Neural progenitor cell (in vitro differentiated cells): ENCODE results near the gene TSSC4. TPM values are rescaled to one million over a fixed set of nuclear protein-coding genes. Genes with fewer than 3 reads are reported as not detected.

Experiments
- DNase-seq: peaks from one replicate; pipeline ENCODE4 v3.0.0-alpha.2; 2016; ENCODE audit warnings: low spot score
- H2AFZ ChIP-seq: fragments of 200-600 bp; sonication (generic); replicated peaks from 2 replicates; pipeline ENCODE4 v1.6.1; 2016; ENCODE audit warnings: antibody characterized with exemption
- H3F3A ChIP-seq: fragments of 200-600 bp; sonication (generic); 2 replicates; pipeline ENCODE4 v1.6.1; 2016; ENCODE audit warnings: antibody characterized with exemption, low read depth
- H3K27ac ChIP-seq: fragments of 200-600 bp; sonication (generic); 2 replicates; pipeline ENCODE4 v1.5.1; 2016; ENCODE audit warnings: mild to moderate bottlenecking
- H3K27me3 ChIP-seq: fragments of 200-600 bp; sonication (generic); 2 replicates; pipeline ENCODE4 v1.6.1; 2016; ENCODE audit warnings: mild to moderate bottlenecking, moderate library complexity
- H3K36me3 ChIP-seq: fragments of 200-600 bp; sonication (generic); 2 replicates; pipeline ENCODE4 v1.5.1; 2016
- H3K4me1 ChIP-seq: fragments of 200-600 bp; sonication (generic); 2 replicates; pipeline ENCODE4 v1.6.1; 2016; ENCODE audit warnings: mixed run types
- H3K4me2 ChIP-seq: fragments of 200-600 bp; sonication (generic); 2 replicates; pipeline ENCODE4 v1.6.1; 2016
- H3K4me3 ChIP-seq: fragments of 200-600 bp; sonication (generic); 2 replicates; pipeline ENCODE4 v1.5.1; 2016
- H3K79me2 ChIP-seq: fragments of 200-600 bp; sonication (generic); 2 replicates; pipeline ENCODE4 v1.6.1; 2016; ENCODE audit warnings: low read depth
- H3K9ac ChIP-seq: fragments of 200-600 bp; sonication (generic); 2 replicates; pipeline ENCODE4 v1.6.1; 2016
- H3K9me3 ChIP-seq: fragments of 200-600 bp; sonication (generic); 2 replicates; pipeline ENCODE4 v1.5.1; 2016; ENCODE audit warnings: low read depth
- H4K20me1 ChIP-seq: fragments of 200-600 bp; sonication (generic); 2 replicates; pipeline ENCODE4 v1.6.1; 2016; ENCODE audit warnings: low read depth
- H3K27ac Mint-ChIP-seq: 3 replicates; pipeline ENCODE4 v1.8.0; 2021; ENCODE audit warnings: mixed read lengths
- H3K27me3 Mint-ChIP-seq: 2 replicates; pipeline ENCODE4 v1.8.0; 2022; ENCODE audit warnings: low read depth, mild to moderate bottlenecking, inconsistent platforms, moderate library complexity, mixed read lengths; ENCODE audit not compliant: insufficient read depth
- H3K36me3 Mint-ChIP-seq: 3 replicates; pipeline ENCODE4 v1.8.0; 2021; ENCODE audit warnings: mixed read lengths
- H3K4me1 Mint-ChIP-seq: 3 replicates; pipeline ENCODE4 v1.8.0; 2021; ENCODE audit warnings: mixed read lengths
- H3K4me3 Mint-ChIP-seq: 3 replicates; pipeline ENCODE4 v1.8.0; 2021; ENCODE audit warnings: mild to moderate bottlenecking, moderate library complexity, mixed read lengths
- H3K9me3 Mint-ChIP-seq: 3 replicates; pipeline ENCODE4 v1.8.0; 2020; ENCODE audit warnings: mixed read lengths
- CTCF ChIP-seq: fragments of 200-600 bp; sonication (generic); IDR thresholded peaks from 2 replicates; pipeline ENCODE4 v1.5.1; 2017; ENCODE audit warnings: antibody characterized with exemption, mild to moderate bottlenecking
- EZH2 ChIP-seq: fragments of 200-600 bp; sonication (generic); IDR thresholded peaks from 2 replicates; pipeline ENCODE4 v1.6.1; 2017; ENCODE audit warnings: antibody characterized with exemption, mild to moderate bottlenecking, moderate library complexity
- EZH2phosphoT487 ChIP-seq: fragments of 200-600 bp; sonication (generic); IDR thresholded peaks from 2 replicates; pipeline ENCODE4 v1.6.1; 2017; ENCODE audit warnings: antibody characterized with exemption
- total RNA-seq: library from RNA; depleted of rRNA; stranded (reverse); fragments of >200 nt; gene quantifications from 2 replicates; pipeline ENCODE4 v1.2.3, GENCODE V29; 2015; ENCODE audit warnings: low replicate concordance

The TSSC4 gene
- total RNA-seq, 1 donor from 2014 or later: 11.1 TPM

DNA sequence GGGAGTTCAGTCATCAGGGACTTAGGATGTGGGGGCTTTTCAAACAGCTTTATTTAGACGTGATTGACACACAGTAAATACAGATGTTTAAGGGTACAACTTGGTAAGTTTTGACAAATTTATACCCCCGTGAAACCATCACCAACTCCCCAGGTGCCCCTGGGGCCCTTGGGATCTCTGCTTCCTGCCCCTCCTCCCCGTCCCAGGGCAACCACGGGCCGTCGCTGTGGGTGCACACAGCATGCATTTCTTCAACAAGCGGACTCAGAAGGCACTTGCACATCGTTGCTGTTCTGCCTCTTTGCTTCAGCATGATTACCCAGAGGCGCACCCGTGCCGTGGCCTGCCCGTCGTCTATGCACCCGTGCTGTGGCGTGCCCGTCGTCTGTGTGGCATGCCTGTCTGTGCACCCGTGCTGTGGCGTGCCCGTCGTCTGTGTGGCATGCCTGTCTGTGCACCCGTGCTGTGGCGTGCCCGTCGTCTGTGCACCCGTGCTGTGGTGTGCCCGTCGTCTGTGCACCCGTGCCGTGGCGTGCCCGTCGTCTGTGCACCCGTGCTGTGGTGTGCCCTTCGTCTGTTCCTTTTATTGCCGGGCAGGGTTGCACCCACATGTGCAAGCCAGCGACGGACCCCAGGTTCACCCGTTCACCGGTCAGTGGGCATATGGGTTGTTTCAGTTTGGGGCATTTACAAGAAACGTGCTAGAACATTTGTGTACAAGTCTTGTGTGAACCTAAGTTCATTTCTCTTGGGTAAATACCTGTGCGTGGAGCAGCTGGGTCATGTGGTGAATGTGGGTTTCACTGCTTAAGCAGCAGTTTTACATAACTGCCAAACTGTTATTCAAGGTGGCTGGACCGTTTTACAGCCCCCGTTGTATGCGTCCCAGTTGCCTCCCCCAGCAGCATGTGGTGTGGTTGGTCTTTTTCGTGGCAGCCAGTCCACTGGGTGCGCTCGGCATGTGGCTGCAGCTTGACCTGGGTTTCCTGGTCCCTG lies 15.1 kb upstream of the TSSC4 start:
- Histone ChIP-seq H3K4me2 (no peak overlapping the region), H3K36me3 (no peaks in the 10 kb centered on the region)

DNA sequence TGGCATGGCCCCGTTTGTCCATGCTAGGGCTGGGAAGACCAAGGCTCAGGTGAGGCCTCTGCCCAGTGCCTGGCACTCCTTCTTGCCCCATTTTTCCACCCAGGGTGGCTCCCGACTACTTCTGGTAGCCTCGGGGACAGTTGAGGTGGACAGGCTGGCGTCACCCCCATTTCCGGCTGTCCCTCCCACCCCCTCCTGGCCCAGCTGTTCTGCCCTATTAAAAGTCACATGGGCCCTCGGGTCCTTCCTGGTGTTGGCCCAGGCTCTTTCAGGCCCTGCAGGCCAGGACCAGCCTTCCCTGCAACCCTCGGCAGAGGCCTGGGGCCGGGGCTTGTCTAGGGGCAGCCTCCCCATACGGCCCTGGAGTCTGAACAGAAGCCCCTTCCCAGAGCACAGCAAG lies 14.0 kb upstream of the TSSC4 start:
- Mint-ChIP-seq H3K4me3 (no peak overlapping the region), H3K36me3 (no peaks in the 10 kb centered on the region), H3K27ac (no peak overlapping the region), H3K27me3 (no peaks in the 10 kb centered on the region), H3K9me3 (no peaks in the 10 kb centered on the region), H3K4me1 (peaks cover 35% of the 10 kb centered on the region)
- Histone ChIP-seq H3K27ac (peak overlapping the region; percentile 53), H2AFZ (no peak overlapping the region), H3K9me3 (no peaks in the 10 kb centered on the region), H3F3A (no peaks in the 10 kb centered on the region), H3K36me3 (no peaks in the 10 kb centered on the region), H3K4me1 (peaks cover 13% of the 10 kb centered on the region), H3K79me2 (peaks cover 92% of the 10 kb centered on the region), H3K9ac (no peak overlapping the region), H3K4me3 (no peak overlapping the region), H3K4me2 (no peak overlapping the region), H4K20me1 (peaks cover 98% of the 10 kb centered on the region), H3K27me3 (no peaks in the 10 kb centered on the region)
- no peak for DNase-seq
- no peak for TF ChIP-seq EZH2
- no peak for TF ChIP-seq EZH2phosphoT487
- TF ChIP-seq CTCF: no peak

More for the DNA sequence above, 15.1 kb upstream of the TSSC4 start:
- Histone ChIP-seq H3K79me2 (peaks cover 96% of the 10 kb centered on the region), H3K27ac (no peak overlapping the region), H4K20me1 (peaks cover 98% of the 10 kb centered on the region), H3K4me1 (peaks cover 13% of the 10 kb centered on the region), H2AFZ (no peak overlapping the region), H3K9ac (no peak overlapping the region), H3K27me3 (no peaks in the 10 kb centered on the region), H3F3A (no peaks in the 10 kb centered on the region), H3K9me3 (no peaks in the 10 kb centered on the region), H3K4me3 (no peak overlapping the region)
- Mint-ChIP-seq H3K9me3 (no peaks in the 10 kb centered on the region), H3K4me1 (peaks cover 34% of the 10 kb centered on the region), H3K4me3 (no peak overlapping the region), H3K27ac (peak overlapping the region; percentile 50), H3K27me3 (no peaks in the 10 kb centered on the region), H3K36me3 (peaks cover 2% of the 10 kb centered on the region)
- TF ChIP-seq EZH2: no peak
- no peak for TF ChIP-seq EZH2phosphoT487
- TF ChIP-seq CTCF: no peak
- DNase-seq: no peak

DNA sequence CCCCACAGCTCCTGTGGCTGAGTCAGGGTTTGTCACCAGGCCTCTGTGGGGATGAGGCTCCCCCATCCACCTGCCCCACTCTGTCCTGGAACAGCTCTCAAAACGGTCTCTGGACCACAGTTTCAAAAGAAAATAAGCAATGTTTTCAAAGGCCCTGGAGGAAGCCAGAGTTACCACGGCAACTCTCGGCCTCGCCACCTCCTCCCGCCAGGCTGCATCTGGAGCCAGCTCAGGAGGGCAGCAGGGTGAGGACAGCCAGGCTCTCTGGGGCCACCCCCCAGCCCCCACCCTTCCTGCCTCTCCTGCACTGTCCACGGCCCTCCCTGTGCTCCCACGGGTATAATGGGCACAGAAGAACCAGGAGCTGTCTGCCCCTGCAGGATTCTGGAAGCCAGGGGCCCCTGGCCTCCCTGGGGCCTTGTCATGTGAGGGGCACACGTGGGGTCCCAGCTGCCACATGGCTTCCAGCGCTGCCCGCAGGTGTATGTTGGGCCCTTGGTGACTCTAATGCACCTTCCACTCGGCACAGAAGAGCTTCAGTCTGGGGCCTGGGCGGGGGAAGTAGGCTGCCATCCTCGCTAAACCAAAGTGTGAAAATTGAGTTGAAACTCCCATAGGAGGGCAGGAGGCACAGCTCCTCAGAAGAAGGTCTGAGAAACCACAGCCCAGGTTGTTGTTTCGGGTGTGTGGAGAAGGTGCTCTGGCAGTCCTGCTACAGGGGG lies 13.1 kb upstream of the TSSC4 start:
- Histone ChIP-seq H3K36me3 (no peaks in the 10 kb centered on the region), H3K4me2 (no peak overlapping the region), H3K9me3 (no peaks in the 10 kb centered on the region), H4K20me1 (peaks cover 97% of the 10 kb centered on the region), H3F3A (no peaks in the 10 kb centered on the region), H3K4me1 (peaks cover 13% of the 10 kb centered on the region), H2AFZ (no peak overlapping the region), H3K9ac (no peak overlapping the region), H3K79me2 (peaks cover 84% of the 10 kb centered on the region), H3K27me3 (no peaks in the 10 kb centered on the region), H3K4me3 (no peak overlapping the region), H3K27ac (peak overlapping the region; percentile 53)
- peaks cover 35% of the 10 kb centered on the region for H3K4me1 Mint-ChIP-seq
- H3K9me3 Mint-ChIP-seq: no peaks in the 10 kb centered on the region
- DNase-seq: peak; percentile 32
- H3K36me3 Mint-ChIP-seq: no peaks in the 10 kb centered on the region
- H3K4me3 Mint-ChIP-seq: no peak overlapping the region
- H3K27ac Mint-ChIP-seq: peak overlapping the region; percentile 46
- H3K27me3 Mint-ChIP-seq: no peaks in the 10 kb centered on the region
- no peak for TF ChIP-seq EZH2phosphoT487
- no peak for TF ChIP-seq CTCF
- no peak for TF ChIP-seq EZH2
